Measurements from ENCODE around the gene FREM1. TPM values are rescaled to one million over a fixed set of nuclear protein-coding genes. Genes with fewer than 3 reads are reported as not detected.

Gene FREM1
- polyA plus RNA-seq, 2 donors: 0.13 to 0.18 TPM

GRCh38 chr9:14902561-14902960 lies 7.7 kb downstream of the FREM1 start:
- no peaks in the 10 kb centered on the region for H3K27me3 ChIP-seq (ENCODE audit: control insufficient read depth in 1 of 2, insufficient read depth in 2 of 2, low read length in 2 of 2)

GRCh38 chr9:14899815-14900193 lies 10.4 kb downstream of the FREM1 start:
- Histone ChIP-seq H3K4me3 (ENCODE audit: low read depth in 1 of 2, low read length in 2 of 2) (no peak overlapping the region), H3K36me3 (ENCODE audit: control insufficient read depth in 2 of 2, insufficient read depth in 2 of 2, low read length in 1 of 2) (no peaks in the 10 kb centered on the region), H3K4me1 (ENCODE audit: control insufficient read depth in 2 of 2, insufficient read depth in 2 of 2, low read length in 1 of 2) (no peaks in the 10 kb centered on the region), H3K27ac (ENCODE audit: low read depth in 2 of 2, low read length in 1 of 2) (no peak overlapping the region), H3K27me3 (ENCODE audit: control insufficient read depth in 1 of 2, insufficient read depth in 2 of 2, low read length in 2 of 2) (no peaks in the 10 kb centered on the region), H3K9me3 (ENCODE audit: control insufficient read depth in 2 of 2, insufficient read depth in 1 of 2, low read depth in 1 of 2, low read length in 1 of 2) (no peaks in the 10 kb centered on the region)
- 77 to 88% methylated on average over 4 of the region's 4 CpGs for WGBS, 2 donors

More at GRCh38 chr9:14902561-14902960, 7.7 kb downstream of the FREM1 start:
- no peaks in the 10 kb centered on the region for H3K4me1 ChIP-seq (ENCODE audit: control insufficient read depth in 2 of 2, insufficient read depth in 2 of 2, low read length in 1 of 2)
- no peak overlapping the region for H3K4me3 ChIP-seq (ENCODE audit: low read depth in 1 of 2, low read length in 2 of 2)
- WGBS, 2 donors: 78 to 85% methylated on average over 1 of the region's 1 CpG
- no peaks in the 10 kb centered on the region for H3K36me3 ChIP-seq (ENCODE audit: control insufficient read depth in 2 of 2, insufficient read depth in 2 of 2, low read length in 1 of 2)
- no peak overlapping the region for H3K27ac ChIP-seq (ENCODE audit: low read depth in 2 of 2, low read length in 1 of 2)
- no peaks in the 10 kb centered on the region for H3K9me3 ChIP-seq (ENCODE audit: control insufficient read depth in 2 of 2, insufficient read depth in 1 of 2, low read depth in 1 of 2, low read length in 1 of 2)

- WGBS, 2 donors: 79 to 81% methylated on average over 6 of the region's 6 CpGs
- no peaks in the 10 kb centered on the region for H3K27me3 ChIP-seq (ENCODE audit: control insufficient read depth in 1 of 2, insufficient read depth in 2 of 2, low read length in 2 of 2)
- no peaks in the 10 kb centered on the region for H3K4me1 ChIP-seq (ENCODE audit: control insufficient read depth in 2 of 2, insufficient read depth in 2 of 2, low read length in 1 of 2)
- no peak overlapping the region for H3K4me3 ChIP-seq (ENCODE audit: low read depth in 1 of 2, low read length in 2 of 2)
- no peaks in the 10 kb centered on the region for H3K36me3 ChIP-seq (ENCODE audit: control insufficient read depth in 2 of 2, insufficient read depth in 2 of 2, low read length in 1 of 2)
- no peak overlapping the region for H3K27ac ChIP-seq (ENCODE audit: low read depth in 2 of 2, low read length in 1 of 2)
- no peaks in the 10 kb centered on the region for H3K9me3 ChIP-seq (ENCODE audit: control insufficient read depth in 2 of 2, insufficient read depth in 1 of 2, low read depth in 1 of 2, low read length in 1 of 2)
Observed at GRCh38 chr9:14899042-14899814, 11.0 kb downstream of the FREM1 start.

GRCh38 chr9:14895806-14896205 lies 14.4 kb downstream of the FREM1 start:
- Histone ChIP-seq H3K36me3 (ENCODE audit: control insufficient read depth in 2 of 2, insufficient read depth in 2 of 2, low read length in 1 of 2) (no peaks in the 10 kb centered on the region), H3K4me3 (ENCODE audit: low read depth in 1 of 2, low read length in 2 of 2) (no peak overlapping the region), H3K9me3 (ENCODE audit: control insufficient read depth in 2 of 2, insufficient read depth in 1 of 2, low read depth in 1 of 2, low read length in 1 of 2) (no peaks in the 10 kb centered on the region), H3K4me1 (ENCODE audit: control insufficient read depth in 2 of 2, insufficient read depth in 2 of 2, low read length in 1 of 2) (no peaks in the 10 kb centered on the region), H3K27me3 (ENCODE audit: control insufficient read depth in 1 of 2, insufficient read depth in 2 of 2, low read length in 2 of 2) (no peaks in the 10 kb centered on the region), H3K27ac (ENCODE audit: low read depth in 2 of 2, low read length in 1 of 2) (no peak overlapping the region)
- 78 to 79% methylated on average over 1 of the region's 1 CpG for WGBS, 2 donors

GRCh38 chr9:14893280-14893679 lies 16.9 kb downstream of the FREM1 start:
- 85 to 96% methylated on average over 1 of the region's 1 CpG for WGBS, 2 donors

DNA sequence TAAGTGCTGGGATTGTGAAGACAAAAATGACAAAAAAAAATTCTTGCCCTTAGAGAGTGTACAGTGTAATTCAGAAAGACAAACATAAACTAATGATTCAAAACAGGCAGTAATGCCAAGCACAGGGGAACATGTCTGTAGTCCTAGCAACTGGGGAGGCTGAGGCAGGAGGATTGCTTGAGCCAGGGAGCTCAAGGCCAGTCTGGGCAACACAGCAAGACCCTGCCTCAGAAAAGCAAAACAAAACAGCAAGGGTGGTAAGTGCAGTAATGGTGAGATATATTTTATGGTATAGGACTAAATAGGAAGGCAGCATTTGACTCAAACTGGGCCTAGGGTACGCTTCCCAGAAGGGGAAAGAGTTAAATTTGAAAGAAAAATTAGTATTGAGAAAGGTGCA lies 18.9 kb downstream of the FREM1 start:
- 56 to 82% methylated on average over 1 of the region's 1 CpG for WGBS, 2 donors
- H3K4me3 ChIP-seq (ENCODE audit: low read depth in 1 of 2, low read length in 2 of 2): no peak overlapping the region
- H3K27me3 ChIP-seq (ENCODE audit: control insufficient read depth in 1 of 2, insufficient read depth in 2 of 2, low read length in 2 of 2): no peaks in the 10 kb centered on the region
- H3K36me3 ChIP-seq (ENCODE audit: control insufficient read depth in 2 of 2, insufficient read depth in 2 of 2, low read length in 1 of 2): no peaks in the 10 kb centered on the region
- H3K4me1 ChIP-seq (ENCODE audit: control insufficient read depth in 2 of 2, insufficient read depth in 2 of 2, low read length in 1 of 2): no peaks in the 10 kb centered on the region
- no peaks in the 10 kb centered on the region for H3K9me3 ChIP-seq (ENCODE audit: control insufficient read depth in 2 of 2, insufficient read depth in 1 of 2, low read depth in 1 of 2, low read length in 1 of 2)
- no peak overlapping the region for H3K27ac ChIP-seq (ENCODE audit: low read depth in 2 of 2, low read length in 1 of 2)

More at GRCh38 chr9:14893280-14893679, 16.9 kb downstream of the FREM1 start:
- Histone ChIP-seq H3K9me3 (ENCODE audit: control insufficient read depth in 2 of 2, insufficient read depth in 1 of 2, low read depth in 1 of 2, low read length in 1 of 2) (no peaks in the 10 kb centered on the region), H3K27me3 (ENCODE audit: control insufficient read depth in 1 of 2, insufficient read depth in 2 of 2, low read length in 2 of 2) (no peaks in the 10 kb centered on the region), H3K27ac (ENCODE audit: low read depth in 2 of 2, low read length in 1 of 2) (no peak overlapping the region), H3K36me3 (ENCODE audit: control insufficient read depth in 2 of 2, insufficient read depth in 2 of 2, low read length in 1 of 2) (no peaks in the 10 kb centered on the region), H3K4me3 (ENCODE audit: low read depth in 1 of 2, low read length in 2 of 2) (no peak overlapping the region), H3K4me1 (ENCODE audit: control insufficient read depth in 2 of 2, insufficient read depth in 2 of 2, low read length in 1 of 2) (no peaks in the 10 kb centered on the region)

DNA sequence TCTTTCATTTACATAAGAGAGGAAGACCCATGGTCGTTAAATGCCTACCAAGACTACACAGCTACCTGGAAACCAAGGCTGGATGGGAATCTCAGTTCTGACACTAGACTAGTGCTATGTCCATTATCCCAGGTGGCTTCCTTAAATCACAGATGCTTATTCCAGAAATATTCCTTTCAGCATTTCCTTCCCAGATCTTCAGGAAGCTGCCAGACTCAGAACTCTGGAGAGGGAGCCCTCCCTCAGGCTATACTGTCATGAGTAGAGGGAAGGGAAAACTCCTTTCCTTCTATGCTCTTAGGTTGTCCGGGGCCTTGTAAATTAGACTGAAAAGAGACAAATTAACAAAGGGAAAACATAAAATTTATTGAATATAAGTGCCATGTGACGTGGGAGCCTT lies 20.8 kb downstream of the FREM1 start:
- Histone ChIP-seq H3K4me3 (ENCODE audit: low read depth in 1 of 2, low read length in 2 of 2) (no peak overlapping the region), H3K4me1 (ENCODE audit: control insufficient read depth in 2 of 2, insufficient read depth in 2 of 2, low read length in 1 of 2) (no peaks in the 10 kb centered on the region), H3K27ac (ENCODE audit: low read depth in 2 of 2, low read length in 1 of 2) (no peak overlapping the region), H3K36me3 (ENCODE audit: control insufficient read depth in 2 of 2, insufficient read depth in 2 of 2, low read length in 1 of 2) (no peaks in the 10 kb centered on the region), H3K9me3 (ENCODE audit: control insufficient read depth in 2 of 2, insufficient read depth in 1 of 2, low read depth in 1 of 2, low read length in 1 of 2) (no peaks in the 10 kb centered on the region), H3K27me3 (ENCODE audit: control insufficient read depth in 1 of 2, insufficient read depth in 2 of 2, low read length in 2 of 2) (no peaks in the 10 kb centered on the region)
- 69 to 76% methylated on average over 3 of the region's 3 CpGs for WGBS, 2 donors

DNA sequence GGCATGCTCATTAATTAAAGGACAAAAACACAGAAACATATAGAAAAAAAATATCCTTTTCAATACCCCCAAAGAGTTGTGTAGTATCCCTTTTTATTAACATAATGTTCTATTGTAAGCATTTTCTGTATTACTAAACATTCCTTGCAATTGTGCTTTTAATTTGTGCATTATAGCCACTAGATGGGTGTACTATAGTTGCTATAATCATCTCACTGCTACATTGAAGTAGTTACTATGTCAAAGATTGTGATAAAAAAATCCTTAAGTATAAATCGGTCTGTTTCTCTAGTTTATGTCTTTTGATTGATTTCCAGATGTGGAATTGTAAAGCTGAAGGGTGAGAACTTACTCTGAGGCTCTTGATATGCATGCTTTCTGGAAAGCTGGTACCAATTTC lies 21.4 kb downstream of the FREM1 start:
- Histone ChIP-seq H3K27me3 (ENCODE audit: control insufficient read depth in 1 of 2, insufficient read depth in 2 of 2, low read length in 2 of 2) (no peaks in the 10 kb centered on the region), H3K4me1 (ENCODE audit: control insufficient read depth in 2 of 2, insufficient read depth in 2 of 2, low read length in 1 of 2) (no peaks in the 10 kb centered on the region), H3K4me3 (ENCODE audit: low read depth in 1 of 2, low read length in 2 of 2) (no peak overlapping the region), H3K36me3 (ENCODE audit: control insufficient read depth in 2 of 2, insufficient read depth in 2 of 2, low read length in 1 of 2) (no peaks in the 10 kb centered on the region), H3K27ac (ENCODE audit: low read depth in 2 of 2, low read length in 1 of 2) (no peak overlapping the region), H3K9me3 (ENCODE audit: control insufficient read depth in 2 of 2, insufficient read depth in 1 of 2, low read depth in 1 of 2, low read length in 1 of 2) (no peaks in the 10 kb centered on the region)
- 37 to 40% methylated on average over 1 of the region's 1 CpG for WGBS, 2 donors

- Histone ChIP-seq H3K27me3 (ENCODE audit: control insufficient read depth in 1 of 2, insufficient read depth in 2 of 2, low read length in 2 of 2) (no peaks in the 10 kb centered on the region), H3K9me3 (ENCODE audit: control insufficient read depth in 2 of 2, insufficient read depth in 1 of 2, low read depth in 1 of 2, low read length in 1 of 2) (no peaks in the 10 kb centered on the region), H3K4me3 (ENCODE audit: low read depth in 1 of 2, low read length in 2 of 2) (no peak overlapping the region), H3K36me3 (ENCODE audit: control insufficient read depth in 2 of 2, insufficient read depth in 2 of 2, low read length in 1 of 2) (no peaks in the 10 kb centered on the region), H3K27ac (ENCODE audit: low read depth in 2 of 2, low read length in 1 of 2) (no peak overlapping the region), H3K4me1 (ENCODE audit: control insufficient read depth in 2 of 2, insufficient read depth in 2 of 2, low read length in 1 of 2) (no peaks in the 10 kb centered on the region)
- 77 to 97% methylated on average over 1 of the region's 1 CpG for WGBS, 2 donors
Observed at GRCh38 chr9:14888272-14888671, 22.0 kb downstream of the FREM1 start.

DNA sequence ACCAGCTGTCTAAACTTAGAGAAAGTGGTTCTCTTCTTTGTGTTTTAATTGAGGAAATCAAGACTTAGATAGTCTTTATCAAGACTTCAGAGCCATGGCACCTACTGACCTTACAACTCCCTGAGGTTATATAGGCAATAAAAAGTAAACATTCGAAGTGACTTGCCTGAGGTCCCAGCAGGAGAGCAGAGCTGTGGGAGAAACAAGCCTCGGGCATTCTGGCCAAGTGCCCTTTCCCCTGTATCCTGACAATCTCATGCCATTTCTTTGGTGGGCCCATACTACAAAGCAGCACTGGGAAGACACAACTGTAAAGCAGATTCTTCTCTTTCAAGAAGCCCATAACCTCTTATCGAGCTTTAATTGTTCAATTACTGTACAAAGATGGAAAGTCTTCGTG lies 23.1 kb downstream of the FREM1 start:
- H3K36me3 ChIP-seq (ENCODE audit: control insufficient read depth in 2 of 2, insufficient read depth in 2 of 2, low read length in 1 of 2): no peaks in the 10 kb centered on the region
- H3K9me3 ChIP-seq (ENCODE audit: control insufficient read depth in 2 of 2, insufficient read depth in 1 of 2, low read depth in 1 of 2, low read length in 1 of 2): no peaks in the 10 kb centered on the region
- H3K4me3 ChIP-seq (ENCODE audit: low read depth in 1 of 2, low read length in 2 of 2): no peak overlapping the region
- WGBS, 2 donors: 57 to 60% methylated on average over 4 of the region's 4 CpGs
- no peaks in the 10 kb centered on the region for H3K4me1 ChIP-seq (ENCODE audit: control insufficient read depth in 2 of 2, insufficient read depth in 2 of 2, low read length in 1 of 2)
- no peaks in the 10 kb centered on the region for H3K27me3 ChIP-seq (ENCODE audit: control insufficient read depth in 1 of 2, insufficient read depth in 2 of 2, low read length in 2 of 2)
- H3K27ac ChIP-seq (ENCODE audit: low read depth in 2 of 2, low read length in 1 of 2): no peak overlapping the region
